Endodermal cell (in vitro differentiated cells): ENCODE data around the gene SLC37A3. TPM values are rescaled to one million over a fixed set of nuclear protein-coding genes. Genes with fewer than 3 reads are reported as not detected.

ENCODE experiments used
- DNase-seq: peaks from one replicate; pipeline ENCODE4 v3.0.0-alpha.2; 2017
- H3K27ac ChIP-seq: 2 replicates; pipeline ENCODE4 v1.5.1; 2013; ENCODE audit warnings: mild to moderate bottlenecking, low read depth, low read length, moderate library complexity
- H3K27me3 ChIP-seq: 2 replicates; pipeline ENCODE4 v1.6.1; 2013; ENCODE audit warnings: mild to moderate bottlenecking, low read length, moderate library complexity; ENCODE audit not compliant: insufficient read depth, control insufficient read depth, poor library complexity, severe bottlenecking
- H3K36me3 ChIP-seq: 2 replicates; pipeline ENCODE4 v1.7.0; 2013; ENCODE audit warnings: mild to moderate bottlenecking, low read length, moderate library complexity; ENCODE audit not compliant: control insufficient read depth, insufficient read depth
- H3K4me1 ChIP-seq: one replicate; pipeline ENCODE4 v1.7.0; 2013; ENCODE audit warnings: low read length; ENCODE audit not compliant: control insufficient read depth, insufficient read depth
- H3K4me3 ChIP-seq: 2 replicates; pipeline ENCODE4 v1.5.1; 2013; ENCODE audit warnings: mild to moderate bottlenecking, low read length, moderate library complexity
- H3K9ac ChIP-seq: 2 replicates; pipeline ENCODE4 v1.6.1; 2013; ENCODE audit warnings: mild to moderate bottlenecking, low read length, moderate library complexity; ENCODE audit not compliant: poor library complexity, severe bottlenecking; ENCODE audit errors: extremely low read depth
- H3K9me3 ChIP-seq: 2 replicates; pipeline ENCODE4 v1.6.1; 2013; ENCODE audit warnings: mild to moderate bottlenecking, low read length, moderate library complexity; ENCODE audit not compliant: control insufficient read depth
- H3K27ac Mint-ChIP-seq: 2 replicates; pipeline ENCODE4 v1.8.0; 2020; ENCODE audit warnings: mixed read lengths
- H3K27me3 Mint-ChIP-seq: 2 replicates; pipeline ENCODE4 v1.8.0; 2021; ENCODE audit warnings: mild to moderate bottlenecking, mixed read lengths; ENCODE audit not compliant: insufficient read depth
- H3K36me3 Mint-ChIP-seq: 2 replicates; pipeline ENCODE4 v1.8.0; 2020; ENCODE audit warnings: low read depth, mixed read lengths
- H3K4me1 Mint-ChIP-seq: 2 replicates; pipeline ENCODE4 v1.8.0; 2020; ENCODE audit warnings: mixed read lengths
- H3K4me3 Mint-ChIP-seq: 2 replicates; pipeline ENCODE4 v1.8.0; 2020; ENCODE audit warnings: mild to moderate bottlenecking, moderate library complexity, mixed read lengths
- H3K9me3 Mint-ChIP-seq: 2 replicates; pipeline ENCODE4 v1.8.0; 2020; ENCODE audit warnings: mild to moderate bottlenecking, mixed read lengths
- WGBS, 2 experiments: methylation state at CpG; one replicate each; pipeline versions ENCODE4 v1.1.5 to v1.1.7; 2013; ENCODE audit warnings: missing lambda C conversion rate in 2 of 2, mixed read lengths in 1 of 2; ENCODE audit not compliant: insufficient coverage in 1 of 2, insufficient read length in 1 of 2; 5-methylcytosine and 5-hydroxymethylcytosine counted together
- total RNA-seq, 2 donors: library from RNA; stranded (reverse); fragmentation: NEBNext Ultra II Directional in 1 of 2; extraction: Animal tissue kit (Norgen Biotek cat#: 25700) in 1 of 2; gene quantifications; 2 replicates in 1 of 2; 3 replicates in 1 of 2; pipeline ENCODE4 v1.2.1, GENCODE V29; 2021
- TF ChIP-seq, protein P1 (sequence below): fragments of 200-600 bp; sonication (generic); conservative IDR thresholded peaks from 2 replicates; pipeline ENCODE4 v1.5.0; 2021; ENCODE audit warnings: antibody characterized with exemption, mild to moderate bottlenecking

SLC37A3 gene
- total RNA-seq, 2 donors from 2014 or later, result 55.4 to 60.5 TPM

DNA sequence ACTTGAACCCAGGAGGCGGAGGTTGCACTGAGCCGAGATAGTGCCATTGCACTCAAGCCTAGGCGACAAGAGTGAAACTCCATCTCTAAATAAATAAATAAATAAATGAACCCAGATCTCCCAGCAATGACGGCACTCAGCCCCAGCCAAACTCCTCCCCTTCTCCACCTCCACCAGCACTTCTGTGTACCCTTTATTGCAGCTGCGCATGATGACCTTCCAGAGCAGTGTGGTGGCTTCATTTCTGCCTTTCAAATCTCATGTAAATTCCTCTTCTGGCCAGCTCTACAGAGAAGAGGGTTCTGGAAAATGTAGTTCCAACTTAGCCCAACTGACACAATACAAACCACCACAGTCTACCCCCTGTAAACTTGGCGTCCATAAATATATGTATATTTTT is 108.5 kb downstream of the SLC37A3 start:
- no peaks in the 10 kb centered on the region for H3K4me1 ChIP-seq
- TF ChIP-seq, protein P1, sequence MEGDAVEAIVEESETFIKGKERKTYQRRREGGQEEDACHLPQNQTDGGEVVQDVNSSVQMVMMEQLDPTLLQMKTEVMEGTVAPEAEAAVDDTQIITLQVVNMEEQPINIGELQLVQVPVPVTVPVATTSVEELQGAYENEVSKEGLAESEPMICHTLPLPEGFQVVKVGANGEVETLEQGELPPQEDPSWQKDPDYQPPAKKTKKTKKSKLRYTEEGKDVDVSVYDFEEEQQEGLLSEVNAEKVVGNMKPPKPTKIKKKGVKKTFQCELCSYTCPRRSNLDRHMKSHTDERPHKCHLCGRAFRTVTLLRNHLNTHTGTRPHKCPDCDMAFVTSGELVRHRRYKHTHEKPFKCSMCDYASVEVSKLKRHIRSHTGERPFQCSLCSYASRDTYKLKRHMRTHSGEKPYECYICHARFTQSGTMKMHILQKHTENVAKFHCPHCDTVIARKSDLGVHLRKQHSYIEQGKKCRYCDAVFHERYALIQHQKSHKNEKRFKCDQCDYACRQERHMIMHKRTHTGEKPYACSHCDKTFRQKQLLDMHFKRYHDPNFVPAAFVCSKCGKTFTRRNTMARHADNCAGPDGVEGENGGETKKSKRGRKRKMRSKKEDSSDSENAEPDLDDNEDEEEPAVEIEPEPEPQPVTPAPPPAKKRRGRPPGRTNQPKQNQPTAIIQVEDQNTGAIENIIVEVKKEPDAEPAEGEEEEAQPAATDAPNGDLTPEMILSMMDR, result no peak
- WGBS, 2 experiments, result 93 to 100% methylated on average over 1 to 5 of the region's 6 CpGs
- H3K27me3 ChIP-seq, result no peaks in the 10 kb centered on the region
- H3K9me3 ChIP-seq, result no peaks in the 10 kb centered on the region
- DNase-seq, result no peak
- no peaks in the 10 kb centered on the region for H3K36me3 ChIP-seq
- no peaks in the 10 kb centered on the region for H3K36me3 Mint-ChIP-seq
- no peak overlapping the region for H3K4me3 Mint-ChIP-seq
- no peaks in the 10 kb centered on the region for H3K27me3 Mint-ChIP-seq
- no peaks in the 10 kb centered on the region for H3K9me3 Mint-ChIP-seq
- no peak overlapping the region for H3K27ac Mint-ChIP-seq
- H3K4me3 ChIP-seq, result no peak overlapping the region
- H3K27ac ChIP-seq, result no peak overlapping the region
- H3K9ac ChIP-seq, result no peak overlapping the region
- H3K4me1 Mint-ChIP-seq, result peaks cover 4% of the 10 kb centered on the region

DNA sequence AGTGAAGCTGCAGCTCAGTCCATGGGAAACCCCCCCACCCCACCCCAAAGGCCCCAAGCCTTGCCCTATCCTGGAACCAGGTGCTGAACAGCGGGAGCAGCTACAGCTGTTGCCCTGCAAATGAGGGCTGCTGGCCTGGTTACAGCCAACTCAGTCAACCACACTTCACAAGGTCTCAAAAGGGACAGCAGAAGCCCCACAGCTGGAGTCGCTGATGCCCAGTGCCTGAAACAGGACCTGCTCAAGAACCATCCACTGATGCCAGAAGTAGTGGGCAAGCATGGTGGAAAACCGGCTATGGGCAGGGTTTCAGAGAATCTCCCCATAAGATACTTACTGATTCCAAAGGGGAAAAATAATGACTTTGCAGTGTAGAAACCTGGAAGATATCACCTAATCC is 110.3 kb downstream of the SLC37A3 start:
- WGBS, 2 experiments, result 94 to 100% methylated on average over 1 to 3 of the region's 3 CpGs
- H3K4me3 ChIP-seq, result no peak overlapping the region
- Mint-ChIP-seq H3K27ac (no peak overlapping the region), H3K9me3 (no peaks in the 10 kb centered on the region), H3K4me1 (peaks cover 4% of the 10 kb centered on the region), H3K4me3 (no peak overlapping the region), H3K27me3 (no peaks in the 10 kb centered on the region), H3K36me3 (no peaks in the 10 kb centered on the region)
- no peaks in the 10 kb centered on the region for H3K36me3 ChIP-seq
- DNase-seq, result no peak
- H3K9me3 ChIP-seq, result no peaks in the 10 kb centered on the region
- no peak overlapping the region for H3K9ac ChIP-seq
- H3K27ac ChIP-seq, result no peak overlapping the region
- TF ChIP-seq, protein P1, result no peak
- H3K4me1 ChIP-seq, result no peaks in the 10 kb centered on the region
- no peaks in the 10 kb centered on the region for H3K27me3 ChIP-seq

DNA sequence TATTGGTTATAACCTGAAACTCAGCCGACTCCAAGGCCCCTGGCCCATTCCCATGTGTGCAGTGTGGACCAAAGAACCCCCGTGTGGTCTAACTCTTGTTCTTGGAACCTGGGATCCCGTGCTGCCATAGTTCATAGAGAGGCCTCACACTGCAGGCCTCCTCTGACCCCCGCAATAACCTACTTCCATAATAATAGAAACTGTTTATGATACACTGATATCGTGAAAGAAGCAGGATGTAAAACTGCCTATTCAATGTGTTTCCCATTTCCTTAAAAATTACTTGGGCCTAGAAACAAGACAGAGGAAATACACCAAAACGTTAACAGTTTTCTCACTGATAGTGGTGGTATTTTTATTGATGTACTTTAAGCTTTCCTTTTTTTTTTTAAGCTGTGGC is 112.4 kb downstream of the SLC37A3 start:
- H3K4me1 ChIP-seq, result no peaks in the 10 kb centered on the region
- no peak for DNase-seq
- no peak overlapping the region for H3K9ac ChIP-seq
- H3K27ac ChIP-seq, result no peak overlapping the region
- H3K9me3 ChIP-seq, result no peaks in the 10 kb centered on the region
- no peak overlapping the region for H3K27ac Mint-ChIP-seq
- no peaks in the 10 kb centered on the region for H3K27me3 ChIP-seq
- no peaks in the 10 kb centered on the region for H3K9me3 Mint-ChIP-seq
- H3K36me3 ChIP-seq, result no peaks in the 10 kb centered on the region
- H3K4me1 Mint-ChIP-seq, result no peaks in the 10 kb centered on the region
- H3K36me3 Mint-ChIP-seq, result no peaks in the 10 kb centered on the region
- no peaks in the 10 kb centered on the region for H3K27me3 Mint-ChIP-seq
- H3K4me3 ChIP-seq, result no peak overlapping the region
- TF ChIP-seq, protein P1, result no peak
- WGBS, 2 experiments, result 93 to 94% methylated on average over 3 to 6 of the region's 6 CpGs
- H3K4me3 Mint-ChIP-seq, result no peak overlapping the region
